GM12892 (cell line): ENCODE results near the gene RHOT2.

ENCODE experiments used
- DNase-seq: peaks from one replicate; pipeline ENCODE4 v3.0.0; 2011; ENCODE audit not compliant: insufficient read length
- FAIRE-seq: peaks from 2 replicates; lab custom pipeline; 2011; peaks lifted over from hg19 to GRCh38; lab: Jason Lieb, UNC
- POLR2A ChIP-seq: IDR thresholded peaks from 2 replicates; pipeline ENCODE4 v1.6.1; 2011; ENCODE audit warnings: low read depth, low read length, control low read depth
- POLR2AphosphoS5 ChIP-seq: IDR thresholded peaks from 2 replicates; pipeline ENCODE4 v1.6.1; 2011; ENCODE audit warnings: low read depth, low read length, control low read depth
- TAF1 ChIP-seq: IDR thresholded peaks from 2 replicates; pipeline ENCODE4 v1.6.1; 2011; ENCODE audit warnings: low read depth, mild to moderate bottlenecking, control low read depth, low read length, borderline replicate concordance

Gene RHOT2

GRCh38 chr16:635573-636205, 32.2 kb upstream of the RHOT2 start:
- DNase-seq, result no peak
- FAIRE-seq, result peak; percentile 14
- no peak for TF ChIP-seq TAF1

GRCh38 chr16:636206-637080, 31.5 kb upstream of the RHOT2 start, which contains the start of gene METTL26:
METTL26 (minus strand) TSS chr16:636305; CDS start chr16:636290, 15 bp downstream.
- TF ChIP-seq TAF1 (no peak; the same call in 1 of the 2 replicates), POLR2AphosphoS5 (peak; percentile 39; the same call in 1 of the 2 replicates), POLR2A (peak; percentile 68)
- FAIRE-seq, result peak; percentile 99

GRCh38 chr16:637081-638018, 30.6 kb upstream of the RHOT2 start:
- no peak for TF ChIP-seq POLR2AphosphoS5
- TF ChIP-seq POLR2A, result no peak
- no peak for TF ChIP-seq TAF1
- FAIRE-seq (peak; percentile 91), DNase-seq (peak; percentile 99)

More at GRCh38 chr16:636206-637080, 31.5 kb upstream of the RHOT2 start, which contains the start of gene METTL26:
- peak; percentile 99 for DNase-seq

GRCh38 chr16:638034-638543, 29.8 kb upstream of the RHOT2 start:
- FAIRE-seq (no peak), DNase-seq (no peak)
- TF ChIP-seq TAF1 (no peak), POLR2A (no peak), POLR2AphosphoS5 (no peak)

DNA sequence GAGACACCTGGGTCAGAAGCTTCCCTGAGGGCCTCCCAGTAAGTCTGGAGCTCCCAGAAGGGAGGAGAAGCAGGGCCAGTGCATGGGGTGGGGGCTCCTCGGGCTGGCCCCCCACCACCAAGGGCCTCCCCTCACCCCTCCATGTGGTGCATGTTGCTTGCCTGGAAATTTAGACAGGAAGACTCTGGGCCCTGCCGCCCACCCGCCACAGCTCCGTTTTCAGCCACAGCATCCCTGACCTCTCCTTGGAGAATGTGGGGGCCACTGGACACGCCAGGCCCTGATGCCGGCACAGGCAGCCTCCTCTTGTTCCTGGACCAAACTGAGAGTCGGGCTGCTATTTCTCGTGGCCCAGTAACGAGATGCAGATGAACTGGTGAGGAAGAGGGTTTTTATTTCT, 29.1 kb upstream of the RHOT2 start:
- no peak for TF ChIP-seq POLR2AphosphoS5
- no peak for DNase-seq
- peak; percentile 51 for FAIRE-seq

- FAIRE-seq, result no peak
- no peak for TF ChIP-seq POLR2A
- no peak for TF ChIP-seq TAF1
- TF ChIP-seq POLR2AphosphoS5, result no peak
- DNase-seq, result no peak
These were observed 27.3 kb upstream of the RHOT2 start for GRCh38 chr16:640614-641013.

DNA sequence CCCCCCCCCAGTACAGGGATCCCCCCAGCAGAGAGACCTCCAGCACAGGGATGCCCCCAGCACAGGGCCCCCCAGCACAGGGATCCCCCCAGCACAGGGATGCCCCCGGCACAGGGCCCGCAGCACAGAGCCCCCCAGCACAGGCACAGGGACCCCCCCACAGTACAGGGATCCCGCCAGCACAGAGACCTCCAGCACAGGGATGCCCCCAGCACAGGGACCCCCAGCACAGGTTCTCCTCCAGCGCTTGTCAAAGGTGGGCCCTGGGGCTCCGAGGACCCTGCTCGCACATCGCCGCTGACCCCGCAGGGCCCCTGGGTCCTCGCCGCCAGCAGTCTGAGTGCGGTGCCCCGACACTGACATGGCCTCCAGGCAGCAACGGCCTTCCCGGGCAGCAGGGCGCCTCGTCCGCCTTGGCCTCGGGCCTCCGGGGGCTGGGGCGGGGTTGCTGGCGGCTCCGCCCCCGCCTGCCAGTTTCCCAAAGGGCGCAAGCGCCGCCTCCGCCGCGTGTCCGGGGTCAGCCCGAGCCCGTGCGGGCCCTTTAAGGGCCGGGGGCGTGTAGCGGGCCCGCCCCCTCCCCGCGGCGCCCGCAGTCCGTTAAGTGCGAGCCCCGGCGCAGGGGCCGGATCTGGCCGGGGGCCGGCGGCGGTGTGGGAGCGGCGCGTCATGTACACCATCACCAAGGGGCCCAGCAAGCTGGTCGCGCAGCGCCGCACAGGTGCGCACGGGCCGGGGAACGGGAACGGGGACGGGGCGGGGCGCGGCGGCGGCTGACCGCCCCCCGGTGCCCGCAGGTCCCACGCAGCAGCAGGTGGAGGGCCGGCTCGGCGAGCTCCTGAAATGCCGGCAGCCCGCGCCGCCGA, 26.4 kb upstream of the RHOT2 start, which contains the start of gene MCRIP2:
MCRIP2 (plus strand) TSS at position 503 of the 863 bp plus-strand sequence; CDS start at position 667, 164 bp downstream.
- peak; percentile 55; the same call in 1 of the 2 replicates for TF ChIP-seq POLR2A
- no peak for TF ChIP-seq TAF1
- DNase-seq (peak; percentile 91), FAIRE-seq (peak; percentile 97)

GRCh38 chr16:642189-643049, 25.5 kb upstream of the RHOT2 start:
- FAIRE-seq (peak; percentile 81), DNase-seq (peak; percentile 73)
- TF ChIP-seq POLR2AphosphoS5 (no peak), POLR2A (no peak; the same call in 1 of the 2 replicates), TAF1 (no peak)

DNA sequence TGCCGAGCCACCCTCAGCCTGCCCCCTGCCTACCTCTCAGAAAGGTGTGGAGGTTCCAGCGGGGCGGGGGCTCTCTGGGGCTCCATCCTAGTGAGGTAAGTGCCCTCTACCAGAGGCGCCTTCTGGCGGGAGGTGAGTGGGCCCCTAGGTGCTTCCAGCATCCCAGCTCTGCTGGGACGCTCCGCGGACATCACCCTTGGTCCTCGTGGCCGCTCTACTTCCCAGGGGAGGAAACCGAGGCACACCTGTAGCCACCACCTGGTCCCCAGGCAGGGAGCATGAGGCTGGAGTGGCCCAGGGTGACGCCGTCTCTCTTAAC, 24.9 kb upstream of the RHOT2 start:
- TF ChIP-seq POLR2A (no peak), TAF1 (no peak), POLR2AphosphoS5 (no peak)
- DNase-seq (no peak), FAIRE-seq (no peak)

GRCh38 chr16:644556-644955, 23.4 kb upstream of the RHOT2 start:
- TF ChIP-seq POLR2AphosphoS5 (no peak), TAF1 (no peak), POLR2A (no peak)
- FAIRE-seq, result no peak
- DNase-seq, result no peak
